Activated naive CD4-positive, alpha-beta T cell treated with anti-CD3 and anti-CD28 coated beads for 36 hours (primary cell): ENCODE data around the gene FAM120B. TPM values are rescaled to one million over a fixed set of nuclear protein-coding genes. Genes with fewer than 3 reads are reported as not detected.

Experiments used
- CTCF ChIA-PET: fragments of 350-600 bp; sonication (Branson Sonifier 250); formaldehyde crosslinking; loops from one replicate; lab custom pipeline; 2021; ENCODE audit warnings: antibody characterized with exemption; lab: Charles Lee
- DNase-seq: peaks from one replicate; pipeline ENCODE4 v3.0.0-alpha.2; 2020
- H3K27ac Mint-ChIP-seq: one replicate; pipeline ENCODE4 v1.8.0; 2021; ENCODE audit warnings: mild to moderate bottlenecking, mixed read lengths
- H3K27me3 Mint-ChIP-seq: one replicate; pipeline ENCODE4 v1.8.0; 2021; ENCODE audit warnings: low read depth, mixed read lengths
- H3K36me3 Mint-ChIP-seq: one replicate; pipeline ENCODE4 v1.8.0; 2021; ENCODE audit warnings: low read depth, mixed read lengths
- H3K4me1 Mint-ChIP-seq: one replicate; pipeline ENCODE4 v1.8.0; 2021; ENCODE audit warnings: low read depth, mixed read lengths
- H3K4me3 Mint-ChIP-seq: one replicate; pipeline ENCODE4 v1.8.0; 2021; ENCODE audit warnings: mild to moderate bottlenecking, moderate library complexity, mixed read lengths
- H3K9me3 Mint-ChIP-seq: one replicate; pipeline ENCODE4 v1.8.0; 2021; ENCODE audit warnings: mixed read lengths
- intact Hi-C: fragments of 100-400 bp; cut with micrococcal nuclease; formaldehyde crosslinking; loops from one replicate; pipeline ENCODE4 v1.15.1; 2023
- total RNA-seq, 2 experiments: library from RNA; stranded (reverse); gene quantifications; one replicate each; pipeline ENCODE4 v1.2.3, GENCODE V29; 2021

FAM120B gene
- total RNA-seq, 2 experiments from 2014 or later: 15.5 to 16.1 TPM

DNA sequence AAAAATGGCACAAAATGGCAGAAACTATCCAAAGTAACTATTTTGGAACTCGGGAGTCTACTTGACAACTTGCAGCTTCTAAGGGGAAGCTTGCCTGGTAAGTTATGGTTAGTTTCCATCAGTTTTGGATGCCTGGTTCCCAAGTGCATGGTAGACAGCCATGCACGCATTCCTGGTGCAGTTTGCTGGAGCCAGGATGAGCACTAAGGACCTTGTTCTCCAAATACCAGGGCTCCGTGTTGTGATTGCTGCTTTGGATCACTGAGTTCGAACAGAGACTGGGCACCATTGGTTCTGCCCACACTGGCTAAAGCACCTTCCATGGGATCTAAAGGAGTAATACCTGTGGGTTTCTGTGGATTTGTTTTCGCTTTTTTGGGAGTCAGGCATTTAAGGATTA is 103.7 kb downstream of the FAM120B start:
- no peak for DNase-seq
- intact Hi-C loops: no loop called here
- peaks cover 27% of the 10 kb centered on the region for H3K36me3 Mint-ChIP-seq
- H3K9me3 Mint-ChIP-seq: peaks cover 31% of the 10 kb centered on the region
- H3K27me3 Mint-ChIP-seq: peaks cover 3% of the 10 kb centered on the region
- CTCF ChIA-PET: no interaction called here
- H3K27ac Mint-ChIP-seq: no peak overlapping the region
- no peaks in the 10 kb centered on the region for H3K4me1 Mint-ChIP-seq
- H3K4me3 Mint-ChIP-seq: no peak overlapping the region

DNA sequence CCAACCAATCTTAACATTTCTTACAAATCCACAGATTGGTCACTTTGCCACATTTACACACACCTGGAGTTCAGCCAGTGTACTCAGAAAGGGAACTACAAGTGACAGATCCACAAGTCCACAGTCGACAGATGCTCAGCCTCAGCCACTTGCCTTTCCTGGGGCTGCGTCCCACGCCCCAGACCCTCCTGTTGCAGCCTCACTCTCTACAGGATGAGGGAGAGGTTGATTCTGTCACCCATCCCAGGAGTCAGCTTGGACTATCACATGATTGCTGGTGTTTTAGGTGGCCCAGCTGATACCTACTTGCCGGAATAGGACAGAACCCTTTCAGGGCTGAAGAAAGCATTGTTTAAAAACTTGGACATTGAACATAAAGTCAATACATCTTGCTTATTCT is 108.8 kb downstream of the FAM120B start:
- intact Hi-C loops: no loop called here
- CTCF ChIA-PET: no interaction called here
- Mint-ChIP-seq H3K4me3 (no peak overlapping the region), H3K27ac (no peak overlapping the region), H3K36me3 (peaks cover 4% of the 10 kb centered on the region), H3K27me3 (peaks cover 25% of the 10 kb centered on the region), H3K4me1 (no peaks in the 10 kb centered on the region), H3K9me3 (peaks cover 36% of the 10 kb centered on the region)
- DNase-seq: no peak

DNA sequence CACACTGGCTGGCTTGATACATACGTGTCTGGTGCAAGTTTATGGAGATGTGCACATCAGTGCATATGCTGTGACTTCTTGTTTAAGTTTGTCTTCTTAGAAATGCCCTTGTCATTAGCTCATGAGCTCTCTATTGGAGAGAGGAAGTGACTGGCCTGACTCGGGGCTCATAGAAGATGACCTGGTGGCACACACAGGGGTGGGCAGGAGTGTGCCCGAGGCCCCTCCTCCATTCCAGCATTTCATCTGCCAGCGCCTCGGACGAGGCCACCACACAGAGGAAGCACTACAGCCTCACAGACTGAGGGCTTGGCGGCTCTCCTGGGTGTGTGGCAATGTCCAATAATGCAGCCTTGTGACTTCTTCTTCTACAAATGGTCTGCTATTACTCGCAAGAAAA is 109.7 kb downstream of the FAM120B start:
- Mint-ChIP-seq H3K4me3 (no peak overlapping the region), H3K4me1 (no peaks in the 10 kb centered on the region), H3K9me3 (peaks cover 29% of the 10 kb centered on the region), H3K27me3 (peaks cover 25% of the 10 kb centered on the region), H3K27ac (no peak overlapping the region), H3K36me3 (no peaks in the 10 kb centered on the region)
- no peak for DNase-seq
- CTCF ChIA-PET: no interaction called here
- intact Hi-C loops: no loop called here

DNA sequence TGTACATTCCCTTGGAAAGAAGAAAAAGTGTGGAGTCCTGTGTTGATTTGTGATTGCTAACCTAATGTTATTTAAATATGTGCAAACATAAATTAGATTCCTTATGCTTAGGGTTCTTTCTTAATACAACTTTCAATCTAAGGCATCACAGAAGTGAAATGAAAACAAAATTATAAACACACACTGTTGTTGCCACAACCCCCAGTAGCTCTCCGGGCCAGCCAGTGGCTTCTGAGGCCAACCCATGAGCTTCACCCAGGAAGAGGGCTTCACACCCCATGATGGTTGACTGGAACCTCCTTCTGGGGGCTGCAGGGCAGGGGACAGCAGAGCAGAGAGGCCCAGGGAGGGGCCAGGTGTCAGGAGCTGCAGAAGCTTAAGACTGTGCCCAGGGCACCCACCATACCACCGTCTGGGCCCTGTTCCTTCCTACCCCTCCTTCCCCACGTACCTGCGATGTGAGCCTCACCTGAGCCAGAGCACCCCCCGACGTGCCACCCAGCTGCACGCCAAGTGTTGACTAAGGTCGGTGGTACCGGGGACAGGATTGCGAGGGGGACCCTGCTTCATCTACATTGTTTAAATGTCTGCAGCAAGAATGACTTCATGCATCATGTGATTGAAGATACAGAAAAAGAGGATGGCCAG is 110.5 kb downstream of the FAM120B start:
- Mint-ChIP-seq H3K4me3 (no peak overlapping the region), H3K4me1 (no peaks in the 10 kb centered on the region), H3K36me3 (no peaks in the 10 kb centered on the region), H3K9me3 (peaks cover 28% of the 10 kb centered on the region), H3K27ac (no peak overlapping the region), H3K27me3 (peaks cover 27% of the 10 kb centered on the region)
- CTCF ChIA-PET: no interaction called here
- DNase-seq: no peak
- intact Hi-C loops: no loop called here

DNA sequence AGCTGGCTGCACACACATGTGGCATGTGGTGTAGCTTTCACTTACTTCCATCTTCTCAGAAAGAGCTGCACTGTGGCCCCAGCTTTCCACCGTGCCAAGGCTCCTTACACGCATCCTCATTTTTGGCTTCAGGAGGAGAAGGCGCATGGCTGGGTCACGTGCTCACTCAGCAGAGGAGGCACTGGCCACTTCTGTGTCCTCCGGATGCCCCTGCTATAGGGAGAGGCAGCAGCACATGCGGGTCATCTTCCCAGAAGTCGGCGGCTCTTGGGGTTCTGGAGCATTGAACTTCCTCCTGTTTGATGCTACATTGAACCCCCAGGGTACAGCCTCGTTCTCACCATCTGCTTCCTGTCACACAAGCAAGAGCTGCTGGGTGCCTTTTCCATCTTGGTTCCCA is 111.3 kb downstream of the FAM120B start:
- Mint-ChIP-seq H3K4me1 (no peaks in the 10 kb centered on the region), H3K27ac (no peak overlapping the region), H3K4me3 (no peak overlapping the region), H3K36me3 (no peaks in the 10 kb centered on the region), H3K9me3 (peaks cover 24% of the 10 kb centered on the region), H3K27me3 (peaks cover 30% of the 10 kb centered on the region)
- CTCF ChIA-PET: no interaction called here
- DNase-seq: no peak
- intact Hi-C loops: no loop called here

DNA sequence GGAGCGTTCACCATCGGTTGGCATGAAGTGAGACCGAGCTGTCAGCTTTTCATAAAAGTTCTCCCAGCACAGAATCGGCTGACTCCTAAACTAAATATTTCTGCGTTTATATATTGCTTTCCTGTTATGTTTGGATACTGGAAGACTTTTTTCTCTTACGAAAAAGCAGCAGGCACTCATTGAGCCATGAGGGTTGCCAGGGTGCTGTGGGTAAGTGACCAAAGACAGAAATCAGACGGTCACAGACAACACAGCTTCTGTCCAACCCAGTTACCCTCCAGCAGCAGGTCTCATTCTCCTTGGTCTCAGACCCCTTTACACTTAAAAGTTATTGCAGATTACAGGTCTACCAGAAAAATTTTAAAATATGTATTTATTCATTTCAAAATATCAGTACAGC is 113.7 kb downstream of the FAM120B start:
- intact Hi-C loops: no loop called here
- no peaks in the 10 kb centered on the region for H3K36me3 Mint-ChIP-seq
- peaks cover 33% of the 10 kb centered on the region for H3K27me3 Mint-ChIP-seq
- no peak overlapping the region for H3K27ac Mint-ChIP-seq
- H3K4me3 Mint-ChIP-seq: no peak overlapping the region
- CTCF ChIA-PET: no interaction called here
- peaks cover 5% of the 10 kb centered on the region for H3K9me3 Mint-ChIP-seq
- no peak for DNase-seq
- no peaks in the 10 kb centered on the region for H3K4me1 Mint-ChIP-seq

DNA sequence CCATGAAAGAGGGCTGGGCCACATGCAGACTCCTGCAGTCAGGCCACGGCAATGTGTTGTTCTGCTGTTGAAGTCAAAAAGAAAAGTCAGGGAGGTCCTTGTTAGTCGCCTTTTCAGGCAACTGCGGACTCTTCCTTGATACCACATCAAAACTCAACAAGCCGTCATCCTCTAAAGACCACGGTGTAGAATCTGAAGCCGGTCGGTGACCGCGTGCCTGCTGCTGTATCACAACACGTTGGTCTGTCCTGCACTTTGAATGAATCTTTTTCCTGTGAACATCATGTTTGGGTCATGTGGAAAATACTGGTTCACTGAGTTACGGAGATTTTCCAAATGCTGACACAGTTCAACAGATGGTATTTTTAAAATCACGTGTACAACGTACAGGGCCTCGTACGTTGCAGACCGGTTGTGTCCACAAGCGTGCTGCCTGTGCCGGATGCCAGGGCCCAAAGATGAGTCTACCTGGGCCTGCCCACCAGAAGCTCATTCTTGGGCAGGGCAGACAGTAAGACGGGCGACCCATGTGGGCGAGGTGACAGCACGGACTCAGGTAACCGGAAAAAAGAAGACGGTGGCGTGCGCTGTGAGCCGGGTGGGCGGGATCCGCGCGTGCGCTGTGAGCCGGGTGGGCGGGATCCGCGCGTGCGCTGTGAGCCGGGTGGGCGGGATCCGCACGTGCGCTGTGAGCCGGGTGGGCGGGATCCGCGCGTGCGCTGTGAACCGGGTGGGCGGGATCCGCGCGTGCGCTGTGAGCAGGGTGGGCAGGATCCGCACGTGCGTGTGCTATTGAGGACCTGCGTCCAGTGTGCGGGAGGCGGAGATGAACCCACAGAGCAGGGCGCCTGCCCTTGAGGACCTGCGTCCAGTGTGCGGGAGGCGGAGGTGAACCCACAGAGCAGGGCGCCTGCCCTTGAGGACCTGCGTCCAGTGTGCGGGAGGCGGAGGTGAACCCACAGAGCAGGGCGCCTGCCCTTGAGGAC is 114.5 kb downstream of the FAM120B start:
- H3K4me1 Mint-ChIP-seq: no peaks in the 10 kb centered on the region
- no peak overlapping the region for H3K4me3 Mint-ChIP-seq
- no peak overlapping the region for H3K27ac Mint-ChIP-seq
- intact Hi-C loops: no loop called here
- H3K9me3 Mint-ChIP-seq: peaks cover 4% of the 10 kb centered on the region
- CTCF ChIA-PET: no interaction called here
- peaks cover 32% of the 10 kb centered on the region for H3K27me3 Mint-ChIP-seq
- H3K36me3 Mint-ChIP-seq: no peaks in the 10 kb centered on the region
- no peak for DNase-seq

DNA sequence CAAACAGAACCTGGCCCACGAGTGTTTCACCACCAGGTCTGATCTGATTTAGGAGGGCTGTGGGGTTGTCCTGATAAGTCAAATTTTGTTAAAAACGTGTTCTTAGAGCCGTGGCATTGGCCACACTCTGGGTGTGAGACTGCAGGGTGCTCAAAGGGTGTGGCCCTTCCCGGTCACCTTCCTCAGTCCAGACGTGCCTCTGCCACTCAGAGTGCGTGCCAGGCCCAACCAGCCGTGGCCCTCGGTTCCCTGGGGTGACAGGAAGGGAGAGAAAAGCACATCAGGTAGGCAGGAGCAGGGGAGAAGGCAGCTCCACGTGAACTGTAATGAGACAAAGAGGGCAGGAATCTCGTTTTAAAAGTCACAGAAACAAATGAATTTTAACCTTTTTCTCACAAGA is 115.4 kb downstream of the FAM120B start:
- H3K27ac Mint-ChIP-seq: no peak overlapping the region
- H3K27me3 Mint-ChIP-seq: peaks cover 26% of the 10 kb centered on the region
- intact Hi-C loops: no loop called here
- H3K4me3 Mint-ChIP-seq: no peak overlapping the region
- CTCF ChIA-PET: no interaction called here
- H3K9me3 Mint-ChIP-seq: no peaks in the 10 kb centered on the region
- no peaks in the 10 kb centered on the region for H3K4me1 Mint-ChIP-seq
- no peaks in the 10 kb centered on the region for H3K36me3 Mint-ChIP-seq
- DNase-seq: no peak

DNA sequence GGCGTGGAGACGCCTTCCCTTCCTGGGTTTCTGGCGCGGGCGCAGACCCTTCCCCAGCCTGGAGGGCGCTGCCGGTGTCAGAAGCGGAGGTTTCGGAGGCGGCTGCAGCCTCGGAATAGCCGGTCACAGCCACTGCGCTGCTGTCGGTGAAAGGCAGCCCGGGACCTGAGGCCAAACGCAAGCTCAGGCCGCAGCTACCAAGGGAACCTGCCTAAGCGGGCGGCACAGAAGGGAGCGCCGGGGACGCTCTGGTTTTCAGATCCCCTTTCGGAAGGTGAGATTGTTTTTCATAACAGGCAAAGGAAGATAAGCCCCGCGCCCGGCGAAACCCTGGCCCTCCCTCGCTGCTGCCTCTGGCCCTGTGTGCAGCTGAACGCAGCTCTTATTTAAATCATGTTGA is 116.5 kb downstream of the FAM120B start:
- DNase-seq: no peak
- no peaks in the 10 kb centered on the region for H3K9me3 Mint-ChIP-seq
- CTCF ChIA-PET: no interaction called here
- H3K27ac Mint-ChIP-seq: no peak overlapping the region
- no peaks in the 10 kb centered on the region for H3K4me1 Mint-ChIP-seq
- H3K36me3 Mint-ChIP-seq: no peaks in the 10 kb centered on the region
- no peak overlapping the region for H3K4me3 Mint-ChIP-seq
- intact Hi-C loops: no loop called here
- peaks cover 25% of the 10 kb centered on the region for H3K27me3 Mint-ChIP-seq

DNA sequence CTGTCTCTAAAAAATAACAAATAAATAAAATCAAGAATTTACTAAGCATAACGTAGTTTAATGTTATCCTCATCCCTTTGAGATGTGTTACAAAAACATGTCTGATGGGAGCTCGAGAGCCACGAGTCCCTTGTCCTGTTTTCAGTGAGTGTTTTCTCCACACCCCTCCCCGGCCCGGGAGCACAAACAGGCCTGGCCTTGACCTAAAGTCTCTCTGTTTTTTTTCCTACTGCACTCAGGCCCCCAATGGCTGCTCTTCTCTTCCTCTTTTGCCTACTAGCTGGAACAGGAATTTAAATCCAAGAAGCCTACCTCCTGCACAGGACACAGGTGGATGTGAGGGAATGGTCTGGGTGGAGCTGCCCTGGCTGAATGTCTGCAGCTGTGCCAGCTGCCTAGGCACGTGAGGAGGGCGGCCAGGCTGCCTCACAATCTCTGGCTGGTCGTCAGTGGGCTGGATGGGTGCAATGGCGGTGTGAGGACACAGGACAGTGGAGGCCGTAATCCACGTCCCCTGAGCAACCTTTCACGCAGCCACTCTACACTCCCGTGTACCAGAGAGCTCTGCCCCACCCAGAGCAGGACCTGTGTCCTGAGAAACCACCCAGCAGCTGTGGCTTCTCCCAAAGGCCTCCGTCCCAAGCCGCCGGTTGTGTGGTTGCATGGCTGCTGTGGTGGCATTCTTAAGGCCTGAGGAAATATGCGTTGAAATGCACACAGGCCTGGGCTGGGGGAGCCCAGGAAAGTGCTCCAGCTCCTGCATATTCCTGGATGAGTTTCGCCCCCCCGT is 117.5 kb downstream of the FAM120B start:
- Mint-ChIP-seq H3K4me3 (no peak overlapping the region), H3K27ac (no peak overlapping the region), H3K9me3 (no peaks in the 10 kb centered on the region), H3K4me1 (no peaks in the 10 kb centered on the region), H3K36me3 (no peaks in the 10 kb centered on the region), H3K27me3 (peaks cover 22% of the 10 kb centered on the region)
- CTCF ChIA-PET: interaction anchor here (0.7 kb wide), 1 partner anchor 25 kb away, joined by 3 read pairs; no protein-coding TSS in a partner anchor
- no peak for DNase-seq
- intact Hi-C loops: no loop called here

DNA sequence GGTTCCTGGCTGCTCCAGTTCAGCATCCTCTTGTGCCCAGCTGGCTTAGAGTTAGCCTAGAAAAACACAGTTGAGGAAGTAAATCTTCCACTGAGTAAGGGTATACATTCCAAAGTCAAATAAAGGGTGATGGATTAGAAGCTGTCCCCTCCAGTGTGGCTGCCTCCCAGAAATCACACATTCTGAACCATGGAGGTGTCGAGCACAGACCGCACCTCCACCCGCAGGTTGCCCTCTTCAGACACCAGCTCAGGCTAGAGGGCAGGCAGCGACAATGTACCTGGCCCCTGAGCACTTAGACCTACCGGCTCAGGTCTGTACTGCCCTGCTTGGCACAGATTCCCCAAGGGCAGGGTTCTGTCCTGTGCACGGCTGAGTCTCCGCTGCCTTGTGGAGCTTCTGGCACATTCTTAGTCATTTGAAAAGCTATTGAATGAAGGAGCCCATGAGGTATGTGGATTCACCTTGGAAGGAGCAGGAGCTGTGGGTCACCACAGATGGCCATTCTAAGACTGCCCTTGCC is 118.1 kb downstream of the FAM120B start:
- Mint-ChIP-seq H3K4me3 (no peak overlapping the region), H3K9me3 (no peaks in the 10 kb centered on the region), H3K27me3 (peaks cover 20% of the 10 kb centered on the region), H3K36me3 (no peaks in the 10 kb centered on the region), H3K4me1 (no peaks in the 10 kb centered on the region), H3K27ac (no peak overlapping the region)
- intact Hi-C loops: no loop called here
- no peak for DNase-seq
- CTCF ChIA-PET: no interaction called here

DNA sequence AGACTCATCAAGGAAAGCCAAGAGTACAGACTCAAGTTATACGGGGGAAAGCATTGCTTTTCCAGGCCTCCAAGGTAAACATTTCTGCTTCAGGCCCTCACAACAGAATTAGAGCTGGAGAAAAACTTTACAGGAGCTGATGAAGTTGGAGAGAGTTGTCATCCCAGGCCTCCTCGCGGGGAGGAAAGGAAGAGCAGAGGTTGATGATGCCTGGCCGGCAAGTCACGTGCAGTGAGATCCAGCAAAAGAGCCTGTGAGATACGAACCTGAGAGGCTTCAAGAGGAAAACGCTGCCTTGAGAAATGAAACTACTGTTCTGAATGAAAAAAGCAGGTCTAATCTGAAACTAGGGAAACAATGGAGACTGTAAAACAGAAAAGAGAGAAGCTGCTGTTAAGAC is 122.9 kb downstream of the FAM120B start:
- CTCF ChIA-PET: no interaction called here
- no peak overlapping the region for H3K27ac Mint-ChIP-seq
- no peaks in the 10 kb centered on the region for H3K4me1 Mint-ChIP-seq
- H3K27me3 Mint-ChIP-seq: peaks cover 6% of the 10 kb centered on the region
- no peak overlapping the region for H3K4me3 Mint-ChIP-seq
- intact Hi-C loops: no loop called here
- no peaks in the 10 kb centered on the region for H3K36me3 Mint-ChIP-seq
- no peaks in the 10 kb centered on the region for H3K9me3 Mint-ChIP-seq
- no peak for DNase-seq
